Raji (cell line): ENCODE measurements around the gene MYCN.

Source experiments
- POLR2A ChIP-seq: IDR thresholded peaks from 2 replicates; pipeline ENCODE4 v1.6.1; 2011; ENCODE audit warnings: low read depth, low read length, control low read depth; ENCODE audit not compliant: insufficient read depth

Gene MYCN

GRCh38 chr2:15923597-15923996, 16.8 kb upstream of the MYCN start:
- no peak for TF ChIP-seq POLR2A

- no peak for TF ChIP-seq POLR2A
These were observed 14.5 kb upstream of the MYCN start for GRCh38 chr2:15925819-15926218.

GRCh38 chr2:15926252-15926651, 14.1 kb upstream of the MYCN start:
- TF ChIP-seq POLR2A, result no peak

DNA sequence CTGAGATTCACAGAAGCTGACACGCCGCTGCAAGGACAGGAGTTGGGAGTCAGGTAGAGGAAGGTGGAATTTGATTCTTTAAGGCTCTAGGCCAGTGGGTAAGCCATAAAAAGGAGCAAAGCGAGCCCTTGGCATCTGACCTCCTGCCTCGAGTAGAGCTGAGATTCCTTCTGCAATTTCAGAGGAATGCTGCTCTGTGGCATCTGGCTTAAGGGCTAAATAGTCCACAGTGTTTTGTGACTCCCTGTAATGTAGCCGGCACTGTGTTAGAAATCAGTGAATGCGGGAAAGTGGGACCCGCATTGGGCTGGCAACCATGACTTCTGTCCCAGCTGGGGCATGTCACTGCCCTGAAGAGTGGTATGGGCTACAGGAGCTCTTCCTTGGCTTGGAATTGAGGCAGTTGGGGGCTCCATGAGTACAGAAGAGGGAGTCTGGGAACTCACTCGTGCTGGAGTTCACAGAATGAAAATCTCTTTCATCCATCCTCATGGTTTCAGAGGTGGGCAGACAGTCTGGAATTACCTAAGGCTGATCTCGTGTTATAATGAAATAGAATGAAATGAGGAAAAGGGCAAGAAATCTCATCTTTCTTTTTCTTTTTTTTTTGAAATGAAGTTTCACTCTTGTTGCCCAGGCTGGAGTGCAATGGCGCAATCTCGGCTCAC, 12.7 kb upstream of the MYCN start:
- TF ChIP-seq POLR2A, result no peak

- TF ChIP-seq POLR2A, result no peak
These were observed 10.5 kb upstream of the MYCN start for GRCh38 chr2:15929861-15930260.

GRCh38 chr2:15930589-15931318, 9.6 kb upstream of the MYCN start:
- TF ChIP-seq POLR2A, result no peak

DNA sequence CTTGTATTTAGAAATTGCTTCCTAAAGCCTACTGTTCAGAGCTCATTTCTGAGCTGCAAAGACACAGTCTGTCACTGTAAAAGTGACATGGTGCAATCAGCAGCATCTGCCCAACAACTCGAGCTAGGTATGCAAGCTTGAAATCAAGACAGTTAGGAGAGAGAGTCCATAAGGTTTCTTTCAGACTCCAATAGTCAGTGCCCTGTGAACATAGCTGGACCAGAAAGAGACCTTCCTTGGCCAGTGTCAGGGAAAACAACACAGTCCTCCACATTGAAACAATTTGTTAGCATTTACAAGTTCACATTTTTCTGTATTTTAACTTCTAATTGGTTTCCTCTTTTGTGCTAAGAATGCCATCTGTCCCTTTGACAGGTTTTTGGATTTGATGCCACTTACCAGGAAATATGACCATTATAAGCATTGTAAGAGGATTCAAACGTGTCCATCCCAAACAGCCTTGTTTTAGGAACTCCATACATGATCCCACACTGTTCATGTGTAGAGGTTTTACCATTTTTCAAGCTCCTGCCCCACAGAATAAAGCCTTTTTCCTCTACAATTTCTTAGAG, 8.9 kb upstream of the MYCN start:
- no peak for TF ChIP-seq POLR2A

DNA sequence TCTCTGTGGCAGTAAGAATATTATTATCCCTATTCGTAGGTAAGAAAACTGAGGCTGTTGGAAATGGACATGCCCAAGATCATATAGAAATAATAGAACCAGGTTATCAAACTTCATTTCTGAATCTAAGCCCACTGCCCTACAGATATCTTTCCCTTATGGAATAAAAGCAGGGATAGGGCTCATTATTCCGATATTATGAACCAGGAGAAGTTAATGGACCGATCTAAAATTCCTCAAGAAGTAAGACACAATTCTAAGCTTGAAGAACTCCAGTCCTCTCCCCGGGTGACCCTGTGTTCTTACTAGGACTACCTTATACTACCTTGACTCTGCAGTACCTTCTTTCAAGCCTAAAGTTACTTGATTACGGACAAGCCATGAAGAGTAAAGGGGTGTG, 8.4 kb upstream of the MYCN start:
- TF ChIP-seq POLR2A, result no peak

GRCh38 chr2:15932394-15933183, 7.8 kb upstream of the MYCN start:
- TF ChIP-seq POLR2A, result no peak

DNA sequence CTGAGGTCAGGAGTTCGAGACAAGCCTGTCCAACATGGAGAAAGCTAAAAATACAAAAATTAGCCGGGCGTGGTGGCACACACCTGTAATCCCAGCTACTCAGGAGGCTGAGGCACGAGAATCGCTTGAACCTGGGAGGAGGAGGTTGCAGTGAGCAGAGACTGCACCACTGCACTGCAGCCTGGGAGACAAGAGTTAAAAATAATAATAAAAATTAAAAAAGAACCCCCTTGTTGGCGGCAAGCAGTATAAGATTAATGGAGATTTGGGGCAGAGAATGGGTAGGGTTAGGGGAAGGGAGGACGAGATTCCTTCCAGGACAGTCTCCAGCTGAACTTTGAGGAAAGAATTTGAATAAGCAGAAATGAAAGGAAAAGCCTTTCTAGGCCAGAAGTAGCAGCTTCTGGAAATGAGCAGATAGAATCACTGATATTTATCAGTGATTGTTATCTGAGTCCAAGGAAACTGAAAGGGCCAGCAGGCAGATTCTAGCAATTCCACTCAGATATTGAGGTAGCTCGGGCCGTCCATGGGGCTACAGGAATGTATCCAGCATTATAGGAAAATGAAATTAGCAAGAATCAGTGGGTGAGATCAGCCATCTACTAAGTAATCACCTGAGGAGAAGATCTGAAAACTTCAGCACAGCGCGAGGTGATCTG, 7.0 kb upstream of the MYCN start:
- no peak for TF ChIP-seq POLR2A

- TF ChIP-seq POLR2A, result no peak
These were observed 5.9 kb upstream of the MYCN start for GRCh38 chr2:15934291-15934945.

DNA sequence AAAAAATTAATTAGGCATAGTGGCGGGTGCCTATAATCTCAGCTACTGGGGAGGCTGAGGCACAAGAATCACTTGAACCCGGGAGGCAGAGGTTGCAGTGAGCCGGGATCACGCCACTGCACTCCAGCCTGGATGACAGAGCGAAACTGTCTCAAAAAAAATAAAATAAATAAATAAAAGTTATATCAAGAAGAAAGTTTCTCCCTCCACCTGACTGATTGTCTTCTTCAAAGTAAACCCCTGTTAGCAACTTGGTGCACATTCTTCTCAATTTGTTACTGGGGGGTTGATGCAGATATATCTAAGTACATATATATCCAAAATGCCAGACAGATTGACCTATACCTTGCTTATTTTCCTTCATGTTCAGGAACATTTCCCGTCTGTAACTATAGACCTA, 5.2 kb upstream of the MYCN start:
- no peak for TF ChIP-seq POLR2A

GRCh38 chr2:15935675-15936074, 4.7 kb upstream of the MYCN start:
- TF ChIP-seq POLR2A, result no peak

- no peak for TF ChIP-seq POLR2A
These were observed 3.9 kb upstream of the MYCN start for GRCh38 chr2:15936277-15937104.
